Type B pancreatic cell (in vitro differentiated cells): ENCODE data around the gene PPAN. TPM values are rescaled to one million over a fixed set of nuclear protein-coding genes. Genes with fewer than 3 reads are reported as not detected.

Experiments used
- DNase-seq: peaks from one replicate; pipeline ENCODE4 v3.0.0; 2021; ENCODE audit warnings: mixed read lengths; ENCODE audit not compliant: unreplicated experiment; ENCODE audit errors: extremely low spot score
- H3K27ac Mint-ChIP-seq: 2 replicates; pipeline ENCODE4 v1.8.0; 2021; ENCODE audit warnings: mild to moderate bottlenecking, mixed read lengths
- H3K27me3 Mint-ChIP-seq: 2 replicates; pipeline ENCODE4 v1.8.0; 2021; ENCODE audit warnings: mixed read lengths
- H3K36me3 Mint-ChIP-seq: 2 replicates; pipeline ENCODE4 v1.8.0; 2021; ENCODE audit warnings: mixed read lengths
- H3K4me1 Mint-ChIP-seq: one replicate; pipeline ENCODE4 v1.8.0; 2021; ENCODE audit warnings: mixed read lengths; ENCODE audit not compliant: unreplicated experiment
- H3K4me3 Mint-ChIP-seq: 2 replicates; pipeline ENCODE4 v1.8.0; 2021; ENCODE audit warnings: mild to moderate bottlenecking, mixed read lengths
- H3K9me3 Mint-ChIP-seq: 2 replicates; pipeline ENCODE4 v1.8.0; 2021; ENCODE audit warnings: mixed read lengths
- total RNA-seq: library from RNA; stranded (reverse); gene quantifications from 2 replicates; pipeline ENCODE4 v1.2.1, GENCODE V29; 2021; ENCODE audit warnings: low replicate concordance
- TF ChIP-seq, protein P1 (sequence below): fragments of 200-600 bp; sonication (generic); conservative IDR thresholded peaks from 2 replicates; pipeline ENCODE4 v1.5.0; 2021; ENCODE audit warnings: antibody characterized with exemption, mild to moderate bottlenecking

Gene PPAN
- total RNA-seq, 1 donor from 2014 or later: 62.4 TPM

DNA sequence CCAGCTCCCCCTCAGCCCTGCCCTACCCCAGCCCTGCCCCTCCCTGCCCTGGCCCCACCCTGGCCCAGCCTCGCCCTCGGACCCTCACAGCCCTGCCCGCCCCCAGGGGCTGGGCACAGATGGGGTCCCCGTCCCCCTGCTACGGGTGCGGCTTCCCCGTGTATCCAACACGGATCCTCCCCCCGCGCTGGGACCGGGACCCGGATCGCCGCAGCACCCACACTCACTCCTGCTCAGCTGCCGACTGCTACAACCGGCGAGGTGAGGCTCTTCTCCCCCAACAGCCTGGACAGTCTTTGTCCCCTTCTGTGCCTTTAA, 14.8 kb upstream of the PPAN start:
- no peaks in the 10 kb centered on the region for H3K9me3 Mint-ChIP-seq
- peaks cover 11% of the 10 kb centered on the region for H3K27me3 Mint-ChIP-seq
- DNase-seq: no peak
- TF ChIP-seq, protein P1, sequence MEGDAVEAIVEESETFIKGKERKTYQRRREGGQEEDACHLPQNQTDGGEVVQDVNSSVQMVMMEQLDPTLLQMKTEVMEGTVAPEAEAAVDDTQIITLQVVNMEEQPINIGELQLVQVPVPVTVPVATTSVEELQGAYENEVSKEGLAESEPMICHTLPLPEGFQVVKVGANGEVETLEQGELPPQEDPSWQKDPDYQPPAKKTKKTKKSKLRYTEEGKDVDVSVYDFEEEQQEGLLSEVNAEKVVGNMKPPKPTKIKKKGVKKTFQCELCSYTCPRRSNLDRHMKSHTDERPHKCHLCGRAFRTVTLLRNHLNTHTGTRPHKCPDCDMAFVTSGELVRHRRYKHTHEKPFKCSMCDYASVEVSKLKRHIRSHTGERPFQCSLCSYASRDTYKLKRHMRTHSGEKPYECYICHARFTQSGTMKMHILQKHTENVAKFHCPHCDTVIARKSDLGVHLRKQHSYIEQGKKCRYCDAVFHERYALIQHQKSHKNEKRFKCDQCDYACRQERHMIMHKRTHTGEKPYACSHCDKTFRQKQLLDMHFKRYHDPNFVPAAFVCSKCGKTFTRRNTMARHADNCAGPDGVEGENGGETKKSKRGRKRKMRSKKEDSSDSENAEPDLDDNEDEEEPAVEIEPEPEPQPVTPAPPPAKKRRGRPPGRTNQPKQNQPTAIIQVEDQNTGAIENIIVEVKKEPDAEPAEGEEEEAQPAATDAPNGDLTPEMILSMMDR: no peak
- H3K4me1 Mint-ChIP-seq: no peaks in the 10 kb centered on the region
- no peak overlapping the region for H3K27ac Mint-ChIP-seq
- no peak overlapping the region for H3K4me3 Mint-ChIP-seq
- peaks cover 5% of the 10 kb centered on the region for H3K36me3 Mint-ChIP-seq

DNA sequence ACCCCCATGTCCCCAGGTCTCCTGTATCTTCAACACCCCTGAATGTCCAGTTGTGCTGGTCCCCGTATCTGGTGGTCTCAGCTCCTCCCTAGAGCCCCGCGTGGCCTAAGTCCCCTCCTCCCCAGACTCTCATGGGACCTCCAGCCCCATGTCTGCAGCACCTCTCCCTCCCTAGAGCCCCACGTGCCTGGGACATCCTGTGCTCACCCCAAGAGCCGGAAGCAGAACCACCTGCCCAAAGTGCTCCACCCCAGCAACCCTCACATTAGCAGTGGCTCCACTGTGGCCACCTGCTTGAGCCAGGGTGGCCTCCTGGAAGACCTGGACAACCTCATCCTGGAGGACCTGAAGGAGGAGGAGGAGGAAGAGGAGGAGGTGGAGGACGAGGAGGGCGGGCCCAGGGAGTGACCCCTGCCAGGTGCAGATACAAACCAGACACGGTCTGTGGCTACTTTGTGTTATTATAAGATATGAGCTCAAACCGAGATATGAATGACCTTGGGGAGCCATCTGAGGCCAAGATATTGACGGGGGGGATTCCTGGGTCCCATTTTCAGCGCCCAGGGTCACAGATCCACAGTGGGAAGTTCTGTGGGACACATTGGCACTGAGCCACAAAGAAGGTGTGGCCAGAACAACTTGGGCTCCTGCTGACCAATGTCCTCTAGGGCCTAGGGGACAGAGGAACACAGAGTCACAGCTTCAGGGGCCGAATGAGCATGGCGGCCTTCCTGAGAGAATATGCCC, 14.1 kb upstream of the PPAN start:
- TF ChIP-seq, protein P1: no peak
- Mint-ChIP-seq H3K9me3 (no peaks in the 10 kb centered on the region), H3K27me3 (peaks cover 11% of the 10 kb centered on the region), H3K4me1 (no peaks in the 10 kb centered on the region), H3K27ac (no peak overlapping the region), H3K36me3 (peaks cover 5% of the 10 kb centered on the region), H3K4me3 (no peak overlapping the region)
- no peak for DNase-seq

DNA sequence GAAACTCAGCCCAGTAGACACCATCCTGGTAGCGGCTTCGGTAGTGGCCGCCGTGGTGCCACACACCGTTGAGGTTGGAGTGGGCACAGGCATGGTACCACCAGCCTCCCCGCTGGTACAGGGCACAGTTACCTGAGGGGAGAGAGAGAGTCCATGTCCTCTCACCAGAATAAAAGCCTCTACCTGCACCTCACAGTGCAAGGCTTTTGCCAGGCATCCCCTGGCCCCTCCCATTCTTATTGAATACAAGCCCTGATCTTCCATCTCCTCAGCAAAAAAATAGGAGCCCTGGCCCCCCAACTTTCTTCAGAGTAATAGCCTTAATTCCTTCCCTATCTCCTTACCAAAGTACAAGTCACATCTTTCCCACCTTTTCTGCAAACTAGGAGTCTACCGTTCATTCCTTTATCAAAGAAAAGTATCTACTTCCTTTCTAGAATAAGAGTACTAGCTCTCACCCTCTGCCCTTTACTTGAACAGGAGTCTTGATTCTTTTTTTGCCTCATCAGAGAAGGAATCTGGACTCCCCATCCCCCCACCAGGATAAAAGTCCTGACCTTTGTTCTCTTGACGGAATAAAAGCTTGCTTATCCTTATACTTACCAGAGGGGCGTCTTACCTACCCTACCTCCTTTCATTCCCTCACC, 13.4 kb upstream of the PPAN start:
- no peak for DNase-seq
- no peak overlapping the region for H3K27ac Mint-ChIP-seq
- peaks cover 5% of the 10 kb centered on the region for H3K36me3 Mint-ChIP-seq
- no peaks in the 10 kb centered on the region for H3K4me1 Mint-ChIP-seq
- TF ChIP-seq, protein P1: no peak
- no peaks in the 10 kb centered on the region for H3K9me3 Mint-ChIP-seq
- peaks cover 11% of the 10 kb centered on the region for H3K27me3 Mint-ChIP-seq
- no peak overlapping the region for H3K4me3 Mint-ChIP-seq

DNA sequence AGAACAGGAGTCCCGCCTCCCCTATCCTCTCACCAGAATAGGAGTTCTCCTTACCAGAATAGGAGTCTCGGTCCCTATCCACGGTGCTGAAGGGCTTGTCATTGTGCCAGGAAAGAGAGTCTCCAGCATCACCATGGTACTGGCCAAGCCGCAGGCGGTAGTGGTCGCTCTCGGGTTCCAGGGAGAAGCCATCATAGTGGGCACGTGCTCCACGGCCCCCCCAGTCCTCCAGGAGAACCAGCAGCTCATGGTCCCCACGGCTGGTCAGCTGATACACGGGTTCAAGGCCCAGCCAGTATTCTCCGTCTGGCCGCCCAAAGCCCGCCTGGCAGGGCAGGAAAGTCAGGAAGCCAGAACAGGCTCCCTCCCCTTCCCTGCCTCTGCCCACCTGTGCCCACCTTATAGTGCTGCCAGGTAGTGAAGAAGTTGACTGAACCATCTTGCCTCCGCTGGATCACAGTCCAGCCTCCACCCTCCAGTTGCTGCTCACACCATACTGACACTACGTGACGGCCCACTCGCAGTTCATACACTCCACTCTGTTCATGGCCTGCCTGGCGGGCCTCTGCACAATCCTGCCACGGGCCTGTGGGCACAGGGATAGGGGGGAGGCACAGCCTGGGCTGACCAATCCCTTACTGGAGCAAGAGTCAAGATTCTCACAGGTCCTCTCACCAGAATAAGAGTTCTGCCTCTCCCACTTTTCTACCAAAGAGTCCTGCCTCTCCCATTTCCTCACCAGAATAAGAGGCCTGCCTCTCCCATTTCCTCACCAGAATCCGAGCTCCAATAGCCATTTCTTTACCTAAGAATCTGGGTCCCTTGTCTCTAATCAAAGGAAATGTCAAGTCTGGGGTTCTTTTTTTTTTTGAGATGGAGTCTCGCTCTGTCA, 12.6 kb upstream of the PPAN start:
- Mint-ChIP-seq H3K27me3 (peaks cover 11% of the 10 kb centered on the region), H3K27ac (no peak overlapping the region), H3K4me3 (no peak overlapping the region), H3K36me3 (peaks cover 5% of the 10 kb centered on the region), H3K9me3 (no peaks in the 10 kb centered on the region), H3K4me1 (no peaks in the 10 kb centered on the region)
- TF ChIP-seq, protein P1: no peak
- DNase-seq: no peak

DNA sequence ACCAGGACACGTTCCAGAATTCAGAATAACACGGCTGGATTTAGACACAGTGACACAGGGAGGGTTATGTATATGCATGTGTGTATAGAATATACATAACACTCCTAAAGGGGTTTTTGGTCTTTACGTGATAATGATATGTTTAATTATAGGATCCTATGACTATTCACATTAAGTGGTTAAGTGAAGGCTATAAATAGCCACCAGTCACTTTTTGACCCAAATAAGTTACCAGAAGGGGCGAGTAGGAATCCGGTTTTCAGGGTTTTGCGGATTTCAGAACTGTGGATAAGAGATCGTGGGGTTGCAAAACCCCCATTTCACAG, 10.6 kb upstream of the PPAN start:
- DNase-seq: no peak
- Mint-ChIP-seq H3K9me3 (no peaks in the 10 kb centered on the region), H3K4me3 (peak overlapping the region; percentile 60), H3K36me3 (peaks cover 5% of the 10 kb centered on the region), H3K27ac (no peak overlapping the region), H3K4me1 (peaks cover 4% of the 10 kb centered on the region), H3K27me3 (peaks cover 19% of the 10 kb centered on the region)
- TF ChIP-seq, protein P1: no peak
